K562 (cell line): ENCODE data around the gene FASLG. TPM values are rescaled to one million over a fixed set of nuclear protein-coding genes. Genes with fewer than 3 reads are reported as not detected.

ENCODE experiments used
- CBX1 ChIP-seq: sonication (generic); IDR thresholded peaks from 2 replicates; pipeline ENCODE4 v1.6.1; 2016; ENCODE audit warnings: antibody characterized with exemption, low read depth, mild to moderate bottlenecking
- CREB1 ChIP-seq, 2 experiments: sonication (generic) in 1 of 2; formaldehyde crosslinking in 1 of 2; IDR thresholded peaks; 2 replicates each; pipeline versions ENCODE4 v1.6.1 to v1.8.0; 2012 to 2022; ENCODE audit warnings: inconsistent platforms in 1 of 2, mild to moderate bottlenecking in 1 of 2, missing genetic modification reagents in 1 of 2, moderate library complexity in 1 of 2
- HMGN3 ChIP-seq: IDR thresholded peaks from 2 replicates; pipeline ENCODE4 v1.6.1; 2011; ENCODE audit warnings: borderline replicate concordance, low read depth, mild to moderate bottlenecking, mixed read lengths, low read length; ENCODE audit not compliant: insufficient read length; ENCODE audit errors: extremely low read depth
- NCOA1 ChIP-seq: fragments of 450-650 bp; IDR thresholded peaks from 2 replicates; pipeline ENCODE4 v1.6.1; 2016; ENCODE audit warnings: low read depth
- PHF20 ChIP-seq: fragments of 450-650 bp; IDR thresholded peaks from 2 replicates; pipeline ENCODE4 v1.6.1; 2018; ENCODE audit not compliant: partially characterized antibody
- PURB ChIP-seq: sonication (generic); formaldehyde crosslinking; IDR thresholded peaks from 2 replicates; pipeline ENCODE4 v1.9.0; 2021; ENCODE audit warnings: low read depth, mild to moderate bottlenecking, missing genetic modification reagents
- SMARCE1 ChIP-seq: fragments of 450-650 bp; IDR thresholded peaks from 2 replicates; pipeline ENCODE4 v1.7.1; 2016; ENCODE audit warnings: mild to moderate bottlenecking
- SUPT5H ChIP-seq: fragments of 450-650 bp; IDR thresholded peaks from 2 replicates; pipeline ENCODE4 v1.6.1; 2016
- TCF7L2 ChIP-seq: fragments of 150-350 bp; IDR thresholded peaks from 2 replicates; pipeline ENCODE4 v1.6.1; 2016; ENCODE audit warnings: low read depth, mild to moderate bottlenecking, low read length, moderate library complexity
- ZNF764 ChIP-seq: fragments of 250-450 bp; sonication (Bioruptor Pico); IDR thresholded peaks from 2 replicates; pipeline ENCODE4 v1.4.0; 2020; ENCODE audit warnings: low read depth, mild to moderate bottlenecking, moderate library complexity
- polyA plus RNA-seq, 8 experiments: library from polyadenylated mRNA; depleted of rRNA in 4 of 8; stranded (reverse) in 5 of 8; unstranded in 3 of 8; fragments of >200 nt; fragmentation: Nextera tagmentation in 2 of 8; fragmentation: Illumina TruSeq in 1 of 8; extraction: Ambion mirVana in 2 of 8; extraction: Trizol in 1 of 8; gene quantifications; 2 replicates each; pipeline versions ENCODE4 v1.2.1 to v1.2.3, GENCODE V29; 2011 to 2014; ENCODE audit warnings: inconsistent platforms in 1 of 8, missing spikeins in 1 of 8
- total RNA-seq, 7 experiments: library from RNA; depleted of rRNA in 6 of 7; stranded (reverse); fragments of >200 nt in 6 of 7; fragmentation: Illumina TruSeq in 2 of 7; extraction: Trizol in 2 of 7; gene quantifications; 2 replicates each; pipeline versions ENCODE4 v1.2.1 to v1.2.3, GENCODE V29; 2011 to 2021; ENCODE audit warnings: low replicate concordance in 1 of 7
- TF ChIP-seq, protein P1 (sequence below), 2 experiments: fragments of 450-650 bp; formaldehyde crosslinking in 1 of 2; IDR thresholded peaks; 2 replicates each; pipeline versions ENCODE4 v1.4.0 to v1.6.1; 2014 to 2020; ENCODE audit warnings: mild to moderate bottlenecking in 2 of 2, borderline replicate concordance in 1 of 2, low read depth in 1 of 2
- TF ChIP-seq, protein P2 (sequence below): sonication (generic); formaldehyde crosslinking; IDR thresholded peaks from 2 replicates; pipeline ENCODE4 v1.8.1; 2023; ENCODE audit warnings: mild to moderate bottlenecking, missing genetic modification reagents
- TF ChIP-seq, protein P3 (sequence below): fragments of 450-650 bp; IDR thresholded peaks from 2 replicates; pipeline ENCODE4 v1.6.1; 2017; ENCODE audit warnings: antibody characterized with exemption, mild to moderate bottlenecking

The FASLG gene
- total and polyA plus RNA-seq, 9 of the 15 experiments (the other 6 are each of a cell fraction or from before 2014, with no cell fraction given), result not detected

DNA sequence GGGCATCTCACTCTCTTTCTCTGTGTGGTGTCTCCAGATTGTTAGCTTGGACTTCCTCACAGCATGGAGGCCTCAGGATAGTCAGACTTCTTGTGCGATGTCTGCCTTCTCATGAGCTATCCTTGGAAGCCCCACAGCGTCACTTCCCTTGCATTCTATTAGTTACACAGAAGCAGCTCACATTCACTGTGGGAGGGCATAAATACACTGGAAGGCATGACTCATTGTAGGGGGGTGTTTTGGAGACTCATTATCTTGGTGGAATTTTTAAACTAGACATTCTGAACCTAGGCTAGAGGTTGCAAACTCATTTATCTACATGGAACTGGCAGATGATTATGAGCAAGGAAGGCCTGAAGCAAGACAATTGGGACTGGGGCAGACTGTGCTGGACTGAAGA is 21.4 kb upstream of the FASLG start (continued):
- TF ChIP-seq, protein P1, sequence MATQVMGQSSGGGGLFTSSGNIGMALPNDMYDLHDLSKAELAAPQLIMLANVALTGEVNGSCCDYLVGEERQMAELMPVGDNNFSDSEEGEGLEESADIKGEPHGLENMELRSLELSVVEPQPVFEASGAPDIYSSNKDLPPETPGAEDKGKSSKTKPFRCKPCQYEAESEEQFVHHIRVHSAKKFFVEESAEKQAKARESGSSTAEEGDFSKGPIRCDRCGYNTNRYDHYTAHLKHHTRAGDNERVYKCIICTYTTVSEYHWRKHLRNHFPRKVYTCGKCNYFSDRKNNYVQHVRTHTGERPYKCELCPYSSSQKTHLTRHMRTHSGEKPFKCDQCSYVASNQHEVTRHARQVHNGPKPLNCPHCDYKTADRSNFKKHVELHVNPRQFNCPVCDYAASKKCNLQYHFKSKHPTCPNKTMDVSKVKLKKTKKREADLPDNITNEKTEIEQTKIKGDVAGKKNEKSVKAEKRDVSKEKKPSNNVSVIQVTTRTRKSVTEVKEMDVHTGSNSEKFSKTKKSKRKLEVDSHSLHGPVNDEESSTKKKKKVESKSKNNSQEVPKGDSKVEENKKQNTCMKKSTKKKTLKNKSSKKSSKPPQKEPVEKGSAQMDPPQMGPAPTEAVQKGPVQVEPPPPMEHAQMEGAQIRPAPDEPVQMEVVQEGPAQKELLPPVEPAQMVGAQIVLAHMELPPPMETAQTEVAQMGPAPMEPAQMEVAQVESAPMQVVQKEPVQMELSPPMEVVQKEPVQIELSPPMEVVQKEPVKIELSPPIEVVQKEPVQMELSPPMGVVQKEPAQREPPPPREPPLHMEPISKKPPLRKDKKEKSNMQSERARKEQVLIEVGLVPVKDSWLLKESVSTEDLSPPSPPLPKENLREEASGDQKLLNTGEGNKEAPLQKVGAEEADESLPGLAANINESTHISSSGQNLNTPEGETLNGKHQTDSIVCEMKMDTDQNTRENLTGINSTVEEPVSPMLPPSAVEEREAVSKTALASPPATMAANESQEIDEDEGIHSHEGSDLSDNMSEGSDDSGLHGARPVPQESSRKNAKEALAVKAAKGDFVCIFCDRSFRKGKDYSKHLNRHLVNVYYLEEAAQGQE (IDR thresholded peaks at IDR 0.05; ENCODE audit: borderline replicate concordance), result no peak
- TF ChIP-seq, protein P1 (CRISPR knock-in tag; IDR thresholded peaks at IDR 0.05; ENCODE audit: low read depth), result no peak
- no peak for TF ChIP-seq NCOA1
- no peak for TF ChIP-seq TCF7L2
- no peak for TF ChIP-seq CREB1 (IDR thresholded peaks at IDR 0.05)
- TF ChIP-seq CREB1 (CRISPR knock-in tag; IDR thresholded peaks at IDR 0.05), result no peak
- TF ChIP-seq, protein P2, sequence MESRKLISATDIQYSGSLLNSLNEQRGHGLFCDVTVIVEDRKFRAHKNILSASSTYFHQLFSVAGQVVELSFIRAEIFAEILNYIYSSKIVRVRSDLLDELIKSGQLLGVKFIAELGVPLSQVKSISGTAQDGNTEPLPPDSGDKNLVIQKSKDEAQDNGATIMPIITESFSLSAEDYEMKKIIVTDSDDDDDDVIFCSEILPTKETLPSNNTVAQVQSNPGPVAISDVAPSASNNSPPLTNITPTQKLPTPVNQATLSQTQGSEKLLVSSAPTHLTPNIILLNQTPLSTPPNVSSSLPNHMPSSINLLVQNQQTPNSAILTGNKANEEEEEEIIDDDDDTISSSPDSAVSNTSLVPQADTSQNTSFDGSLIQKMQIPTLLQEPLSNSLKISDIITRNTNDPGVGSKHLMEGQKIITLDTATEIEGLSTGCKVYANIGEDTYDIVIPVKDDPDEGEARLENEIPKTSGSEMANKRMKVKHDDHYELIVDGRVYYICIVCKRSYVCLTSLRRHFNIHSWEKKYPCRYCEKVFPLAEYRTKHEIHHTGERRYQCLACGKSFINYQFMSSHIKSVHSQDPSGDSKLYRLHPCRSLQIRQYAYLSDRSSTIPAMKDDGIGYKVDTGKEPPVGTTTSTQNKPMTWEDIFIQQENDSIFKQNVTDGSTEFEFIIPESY (CRISPR knock-in tag), result no peak
- TF ChIP-seq SMARCE1, result peak; percentile 63; the same call in 1 of the 2 replicates
- no peak for TF ChIP-seq PHF20
- no peak for TF ChIP-seq HMGN3
- TF ChIP-seq SUPT5H, result no peak
- no peak for TF ChIP-seq PURB (CRISPR knock-in tag)
- TF ChIP-seq ZNF764, result no peak
- TF ChIP-seq CBX1, result no peak
- TF ChIP-seq, protein P3, sequence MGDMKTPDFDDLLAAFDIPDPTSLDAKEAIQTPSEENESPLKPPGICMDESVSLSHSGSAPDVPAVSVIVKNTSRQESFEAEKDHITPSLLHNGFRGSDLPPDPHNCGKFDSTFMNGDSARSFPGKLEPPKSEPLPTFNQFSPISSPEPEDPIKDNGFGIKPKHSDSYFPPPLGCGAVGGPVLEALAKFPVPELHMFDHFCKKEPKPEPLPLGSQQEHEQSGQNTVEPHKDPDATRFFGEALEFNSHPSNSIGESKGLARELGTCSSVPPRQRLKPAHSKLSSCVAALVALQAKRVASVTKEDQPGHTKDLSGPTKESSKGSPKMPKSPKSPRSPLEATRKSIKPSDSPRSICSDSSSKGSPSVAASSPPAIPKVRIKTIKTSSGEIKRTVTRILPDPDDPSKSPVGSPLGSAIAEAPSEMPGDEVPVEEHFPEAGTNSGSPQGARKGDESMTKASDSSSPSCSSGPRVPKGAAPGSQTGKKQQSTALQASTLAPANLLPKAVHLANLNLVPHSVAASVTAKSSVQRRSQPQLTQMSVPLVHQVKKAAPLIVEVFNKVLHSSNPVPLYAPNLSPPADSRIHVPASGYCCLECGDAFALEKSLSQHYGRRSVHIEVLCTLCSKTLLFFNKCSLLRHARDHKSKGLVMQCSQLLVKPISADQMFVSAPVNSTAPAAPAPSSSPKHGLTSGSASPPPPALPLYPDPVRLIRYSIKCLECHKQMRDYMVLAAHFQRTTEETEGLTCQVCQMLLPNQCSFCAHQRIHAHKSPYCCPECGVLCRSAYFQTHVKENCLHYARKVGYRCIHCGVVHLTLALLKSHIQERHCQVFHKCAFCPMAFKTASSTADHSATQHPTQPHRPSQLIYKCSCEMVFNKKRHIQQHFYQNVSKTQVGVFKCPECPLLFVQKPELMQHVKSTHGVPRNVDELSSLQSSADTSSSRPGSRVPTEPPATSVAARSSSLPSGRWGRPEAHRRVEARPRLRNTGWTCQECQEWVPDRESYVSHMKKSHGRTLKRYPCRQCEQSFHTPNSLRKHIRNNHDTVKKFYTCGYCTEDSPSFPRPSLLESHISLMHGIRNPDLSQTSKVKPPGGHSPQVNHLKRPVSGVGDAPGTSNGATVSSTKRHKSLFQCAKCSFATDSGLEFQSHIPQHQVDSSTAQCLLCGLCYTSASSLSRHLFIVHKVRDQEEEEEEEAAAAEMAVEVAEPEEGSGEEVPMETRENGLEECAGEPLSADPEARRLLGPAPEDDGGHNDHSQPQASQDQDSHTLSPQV, result no peak
